WTC11 (cell line): ENCODE measurements around the gene SH3PXD2A.

ENCODE experiments used
- ELF4 ChIP-seq: sonication (generic); formaldehyde crosslinking; IDR thresholded peaks from 2 replicates; pipeline ENCODE4 v1.8.1; 2022; ENCODE audit warnings: low read depth, mild to moderate bottlenecking, moderate library complexity, missing genetic modification reagents
- FOXJ3 ChIP-seq: sonication (generic); formaldehyde crosslinking; IDR thresholded peaks from 2 replicates; pipeline ENCODE4 v1.9.0; 2021; ENCODE audit warnings: missing genetic modification reagents, mild to moderate bottlenecking, borderline replicate concordance
- FOXK1 ChIP-seq: sonication (generic); formaldehyde crosslinking; IDR thresholded peaks from 2 replicates; pipeline ENCODE4 v1.8.0; 2022; ENCODE audit warnings: mild to moderate bottlenecking, moderate library complexity, missing genetic modification reagents
- NR1H2 ChIP-seq: sonication (generic); formaldehyde crosslinking; IDR thresholded peaks from 2 replicates; pipeline ENCODE4 v1.9.0; 2021; ENCODE audit warnings: mild to moderate bottlenecking, moderate library complexity, missing genetic modification reagents
- PRRX2 ChIP-seq: fragments of 250-450 bp; sonication (Bioruptor Pico); IDR thresholded peaks from 2 replicates; pipeline ENCODE4 v1.8.0; 2021; ENCODE audit warnings: mild to moderate bottlenecking
- SP1 ChIP-seq: sonication (generic); formaldehyde crosslinking; conservative IDR thresholded peaks from 2 replicates; pipeline ENCODE4 v1.8.1; 2022; ENCODE audit warnings: missing genetic modification reagents
- ZNF263 ChIP-seq: sonication (generic); formaldehyde crosslinking; IDR thresholded peaks from 2 replicates; pipeline ENCODE4 v1.8.1; 2022; ENCODE audit warnings: low read depth, mild to moderate bottlenecking, moderate library complexity, missing genetic modification reagents
- TF ChIP-seq, protein P1 (sequence below): sonication (generic); formaldehyde crosslinking; conservative IDR thresholded peaks from 2 replicates; pipeline ENCODE4 v1.8.1; 2022; ENCODE audit warnings: mild to moderate bottlenecking, missing genetic modification reagents
- TF ChIP-seq, protein P2 (sequence below): fragments of 200-600 bp; IDR thresholded peaks from 2 replicates; pipeline ENCODE4 v1.8.0; 2022; ENCODE audit warnings: antibody characterized with exemption
- TF ChIP-seq, protein P3 (sequence below): sonication (generic); formaldehyde crosslinking; IDR thresholded peaks from 2 replicates; pipeline ENCODE4 v1.8.1; 2022; ENCODE audit warnings: mild to moderate bottlenecking, missing genetic modification reagents, moderate library complexity, borderline replicate concordance
- TF ChIP-seq, protein P4 (sequence below): sonication (generic); formaldehyde crosslinking; IDR thresholded peaks from 2 replicates; pipeline ENCODE4 v1.8.0; 2022; ENCODE audit warnings: mild to moderate bottlenecking, missing genetic modification reagents
- TF ChIP-seq, protein P5 (sequence below): sonication (generic); formaldehyde crosslinking; IDR thresholded peaks from 2 replicates; pipeline ENCODE4 v1.8.1; 2022; ENCODE audit warnings: low read depth, mild to moderate bottlenecking, moderate library complexity, missing genetic modification reagents, borderline replicate concordance

DNA sequence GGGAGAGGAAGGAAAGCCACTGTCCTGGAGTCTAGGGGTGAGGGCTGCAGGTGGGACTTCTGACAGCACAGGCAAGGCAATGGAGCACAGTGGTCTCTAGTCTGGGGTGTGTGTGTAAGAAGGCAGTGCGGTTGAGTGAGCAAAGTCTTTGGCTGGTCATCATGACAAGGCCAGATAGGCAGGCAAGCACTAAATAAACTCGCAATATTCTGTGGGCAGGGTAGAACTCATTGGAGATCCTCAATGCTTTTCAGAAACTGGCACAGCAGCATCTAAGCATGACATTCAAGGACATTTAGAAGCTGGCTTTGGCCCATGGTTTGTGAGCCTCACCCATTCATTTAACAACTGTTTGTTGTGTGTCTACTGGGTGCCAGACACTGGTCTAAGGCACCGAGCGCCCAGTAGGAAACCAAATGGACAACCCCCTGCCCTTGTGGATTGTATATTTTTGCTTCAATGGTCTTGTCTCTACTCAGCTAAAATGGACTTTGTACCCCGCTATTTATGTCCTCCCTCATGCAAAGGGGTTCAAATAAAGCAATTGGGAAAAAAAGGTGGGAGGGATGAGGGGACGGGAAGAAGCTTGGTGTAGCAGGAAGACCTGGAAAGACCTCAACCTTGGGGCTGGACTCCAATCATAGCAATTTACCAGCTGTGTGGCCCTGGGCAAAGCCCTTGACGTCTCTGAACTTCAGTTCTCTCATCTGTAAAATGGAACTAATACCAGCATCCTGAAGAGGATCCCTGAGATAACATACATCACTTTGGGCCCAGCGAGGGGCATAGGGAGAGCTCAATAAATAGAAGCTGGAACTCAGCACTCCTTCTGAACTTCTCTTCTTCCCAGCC, 245.9 kb downstream of the SH3PXD2A start:
- TF ChIP-seq, protein P1, sequence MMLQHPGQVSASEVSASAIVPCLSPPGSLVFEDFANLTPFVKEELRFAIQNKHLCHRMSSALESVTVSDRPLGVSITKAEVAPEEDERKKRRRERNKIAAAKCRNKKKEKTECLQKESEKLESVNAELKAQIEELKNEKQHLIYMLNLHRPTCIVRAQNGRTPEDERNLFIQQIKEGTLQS (CRISPR knock-in tag), result no peak
- TF ChIP-seq ZNF263 (CRISPR knock-in tag), result no peak
- no peak for TF ChIP-seq NR1H2 (CRISPR knock-in tag)
- TF ChIP-seq PRRX2 (CRISPR knock-in tag), result no peak
- no peak for TF ChIP-seq FOXJ3 (CRISPR knock-in tag)
- TF ChIP-seq, protein P2, sequence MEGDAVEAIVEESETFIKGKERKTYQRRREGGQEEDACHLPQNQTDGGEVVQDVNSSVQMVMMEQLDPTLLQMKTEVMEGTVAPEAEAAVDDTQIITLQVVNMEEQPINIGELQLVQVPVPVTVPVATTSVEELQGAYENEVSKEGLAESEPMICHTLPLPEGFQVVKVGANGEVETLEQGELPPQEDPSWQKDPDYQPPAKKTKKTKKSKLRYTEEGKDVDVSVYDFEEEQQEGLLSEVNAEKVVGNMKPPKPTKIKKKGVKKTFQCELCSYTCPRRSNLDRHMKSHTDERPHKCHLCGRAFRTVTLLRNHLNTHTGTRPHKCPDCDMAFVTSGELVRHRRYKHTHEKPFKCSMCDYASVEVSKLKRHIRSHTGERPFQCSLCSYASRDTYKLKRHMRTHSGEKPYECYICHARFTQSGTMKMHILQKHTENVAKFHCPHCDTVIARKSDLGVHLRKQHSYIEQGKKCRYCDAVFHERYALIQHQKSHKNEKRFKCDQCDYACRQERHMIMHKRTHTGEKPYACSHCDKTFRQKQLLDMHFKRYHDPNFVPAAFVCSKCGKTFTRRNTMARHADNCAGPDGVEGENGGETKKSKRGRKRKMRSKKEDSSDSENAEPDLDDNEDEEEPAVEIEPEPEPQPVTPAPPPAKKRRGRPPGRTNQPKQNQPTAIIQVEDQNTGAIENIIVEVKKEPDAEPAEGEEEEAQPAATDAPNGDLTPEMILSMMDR, result no peak
- TF ChIP-seq, protein P3, sequence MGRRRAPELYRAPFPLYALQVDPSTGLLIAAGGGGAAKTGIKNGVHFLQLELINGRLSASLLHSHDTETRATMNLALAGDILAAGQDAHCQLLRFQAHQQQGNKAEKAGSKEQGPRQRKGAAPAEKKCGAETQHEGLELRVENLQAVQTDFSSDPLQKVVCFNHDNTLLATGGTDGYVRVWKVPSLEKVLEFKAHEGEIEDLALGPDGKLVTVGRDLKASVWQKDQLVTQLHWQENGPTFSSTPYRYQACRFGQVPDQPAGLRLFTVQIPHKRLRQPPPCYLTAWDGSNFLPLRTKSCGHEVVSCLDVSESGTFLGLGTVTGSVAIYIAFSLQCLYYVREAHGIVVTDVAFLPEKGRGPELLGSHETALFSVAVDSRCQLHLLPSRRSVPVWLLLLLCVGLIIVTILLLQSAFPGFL, result no peak
- no peak for TF ChIP-seq ELF4 (CRISPR knock-in tag)
- TF ChIP-seq, protein P4, sequence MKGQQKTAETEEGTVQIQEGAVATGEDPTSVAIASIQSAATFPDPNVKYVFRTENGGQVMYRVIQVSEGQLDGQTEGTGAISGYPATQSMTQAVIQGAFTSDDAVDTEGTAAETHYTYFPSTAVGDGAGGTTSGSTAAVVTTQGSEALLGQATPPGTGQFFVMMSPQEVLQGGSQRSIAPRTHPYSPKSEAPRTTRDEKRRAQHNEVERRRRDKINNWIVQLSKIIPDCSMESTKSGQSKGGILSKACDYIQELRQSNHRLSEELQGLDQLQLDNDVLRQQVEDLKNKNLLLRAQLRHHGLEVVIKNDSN (CRISPR knock-in tag), result no peak
- TF ChIP-seq FOXK1 (CRISPR knock-in tag), result no peak
- TF ChIP-seq, protein P5, sequence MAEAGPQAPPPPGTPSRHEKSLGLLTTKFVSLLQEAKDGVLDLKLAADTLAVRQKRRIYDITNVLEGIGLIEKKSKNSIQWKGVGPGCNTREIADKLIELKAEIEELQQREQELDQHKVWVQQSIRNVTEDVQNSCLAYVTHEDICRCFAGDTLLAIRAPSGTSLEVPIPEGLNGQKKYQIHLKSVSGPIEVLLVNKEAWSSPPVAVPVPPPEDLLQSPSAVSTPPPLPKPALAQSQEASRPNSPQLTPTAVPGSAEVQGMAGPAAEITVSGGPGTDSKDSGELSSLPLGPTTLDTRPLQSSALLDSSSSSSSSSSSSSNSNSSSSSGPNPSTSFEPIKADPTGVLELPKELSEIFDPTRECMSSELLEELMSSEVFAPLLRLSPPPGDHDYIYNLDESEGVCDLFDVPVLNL (CRISPR knock-in tag), result no peak
- no peak for TF ChIP-seq SP1 (CRISPR knock-in tag)
